Activated CD4-positive, alpha-beta T cell treated with anti-CD3 and anti-CD28 coated beads for 36 hours (primary cell): ENCODE results near the gene ILK. TPM values are rescaled to one million over a fixed set of nuclear protein-coding genes. Genes with fewer than 3 reads are reported as not detected.

Source experiments
- ATAC-seq: fragments of 200-7000 bp; cut with Tn5 transposase; one replicate; pipeline ENCODE4 v1.10.0; 2021; ENCODE audit warnings: mild to moderate bottlenecking, moderate library complexity
- CTCF ChIA-PET: fragments of 350-600 bp; sonication (Branson Sonifier 250); formaldehyde crosslinking; loops from one replicate; lab custom pipeline; 2021; ENCODE audit warnings: antibody characterized with exemption; lab: Charles Lee
- POLR2A ChIA-PET: fragments of 350-600 bp; sonication (Branson Sonifier 250); formaldehyde crosslinking; loops from one replicate; lab custom pipeline; 2021; ENCODE audit warnings: antibody characterized with exemption, inconsistent platforms; lab: Charles Lee
- DNase-seq: peaks from one replicate; pipeline ENCODE4 v3.0.0-alpha.2; 2020
- H3K27ac Mint-ChIP-seq: one replicate; pipeline ENCODE4 v1.8.0; 2021; ENCODE audit warnings: mixed read lengths
- H3K27me3 Mint-ChIP-seq: one replicate; pipeline ENCODE4 v1.8.0; 2021; ENCODE audit warnings: mixed read lengths
- H3K36me3 Mint-ChIP-seq: one replicate; pipeline ENCODE4 v1.8.0; 2021; ENCODE audit warnings: low read depth, mixed read lengths
- H3K4me1 Mint-ChIP-seq: one replicate; pipeline ENCODE4 v1.8.0; 2021; ENCODE audit warnings: mixed read lengths
- H3K4me3 Mint-ChIP-seq: one replicate; pipeline ENCODE4 v1.8.0; 2021; ENCODE audit warnings: mild to moderate bottlenecking, moderate library complexity, mixed read lengths
- H3K9me3 Mint-ChIP-seq: one replicate; pipeline ENCODE4 v1.8.0; 2021; ENCODE audit warnings: low read depth, mixed read lengths
- intact Hi-C, 2 experiments: fragments of 100-400 bp; cut with DNase I in 1 of 2; cut with micrococcal nuclease in 1 of 2; formaldehyde crosslinking; loops; one replicate each; pipeline versions ENCODE4 v1.14.2 to v1.15.1; 2022 to 2024; cut with DNase I, micrococcal nuclease
- total RNA-seq, 2 experiments: library from RNA; stranded (reverse); gene quantifications; one replicate each; pipeline ENCODE4 v1.2.3, GENCODE V29; 2021

ILK gene
- total RNA-seq, 2 experiments from 2014 or later: 85.6 to 89.0 TPM

- ChIA-PET POLR2A (no interaction called here), CTCF (interaction anchor here (0.6 to 1.0 kb wide), 2 partner anchors 69 to 247 kb away, joined by 3 read pairs; partner anchors contain the start of gene OR10A5)
- Mint-ChIP-seq H3K4me1 (peaks cover 40% of the 10 kb centered on the region), H3K4me3 (no peak overlapping the region), H3K36me3 (peaks cover 43% of the 10 kb centered on the region), H3K27ac (no peak overlapping the region), H3K27me3 (no peaks in the 10 kb centered on the region), H3K9me3 (no peaks in the 10 kb centered on the region)
- DNase-seq (no peak), ATAC-seq (no peak)
- intact Hi-C loops: no loop called here
Observed at GRCh38 chr11:6598555-6598954, 5.0 kb upstream of the ILK start.

GRCh38 chr11:6599449-6599848, 4.1 kb upstream of the ILK start:
- DNase-seq (no peak), ATAC-seq (no peak)
- peaks cover 33% of the 10 kb centered on the region for H3K4me1 Mint-ChIP-seq
- intact Hi-C loops: no loop called here
- H3K9me3 Mint-ChIP-seq: no peaks in the 10 kb centered on the region
- no peaks in the 10 kb centered on the region for H3K27me3 Mint-ChIP-seq
- CTCF ChIA-PET: interaction anchor here (0.8 to 1.9 kb wide), 4 partner anchors 14 to 84 kb away, joined by 3 to 5 read pairs (median 4); partner anchors contain the start of genes MRPL17 and TPP1
- POLR2A ChIA-PET: interaction anchor here (1.2 kb wide), 1 partner anchor 50 kb away, joined by 3 read pairs; no protein-coding TSS in a partner anchor
- H3K36me3 Mint-ChIP-seq: peaks cover 39% of the 10 kb centered on the region
- H3K27ac Mint-ChIP-seq: no peak overlapping the region
- no peak overlapping the region for H3K4me3 Mint-ChIP-seq

- ChIA-PET CTCF (interaction anchor here (0.8 to 1.9 kb wide), 4 partner anchors 13 to 83 kb away, joined by 3 to 5 read pairs (median 4); partner anchors contain the start of genes MRPL17 and TPP1), POLR2A (interaction anchor here (1.2 kb wide), 1 partner anchor 50 kb away, joined by 3 read pairs; no protein-coding TSS in a partner anchor)
- H3K27me3 Mint-ChIP-seq: no peaks in the 10 kb centered on the region
- intact Hi-C loops: loop anchor here (5.0 to 10.0 kb wide), 3 partner anchors 147 to 912 kb away; partner anchors contain the start of genes APBB1 (in 1 of the 2) and PPFIBP2 (in 1 of the 2)
- no peak for DNase-seq
- H3K27ac Mint-ChIP-seq: no peak overlapping the region
- no peak for ATAC-seq
- H3K9me3 Mint-ChIP-seq: no peaks in the 10 kb centered on the region
- H3K4me3 Mint-ChIP-seq: no peak overlapping the region
- peaks cover 39% of the 10 kb centered on the region for H3K36me3 Mint-ChIP-seq
- peaks cover 30% of the 10 kb centered on the region for H3K4me1 Mint-ChIP-seq
Observed at GRCh38 chr11:6599881-6600390, 3.6 kb upstream of the ILK start.

- ATAC-seq (no peak), DNase-seq (no peak)
- Mint-ChIP-seq H3K4me3 (no peak overlapping the region), H3K36me3 (peaks cover 41% of the 10 kb centered on the region), H3K4me1 (peaks cover 30% of the 10 kb centered on the region), H3K27ac (no peak overlapping the region), H3K27me3 (no peaks in the 10 kb centered on the region), H3K9me3 (no peaks in the 10 kb centered on the region)
- POLR2A ChIA-PET: no interaction called here
- CTCF ChIA-PET: no interaction called here
- intact Hi-C loops: loop anchor here (5.0 to 10.0 kb wide), 3 partner anchors 146 to 911 kb away; partner anchors contain the start of genes APBB1 (in 1 of the 2) and PPFIBP2 (in 1 of the 2)
Observed at GRCh38 chr11:6601041-6601461, 2.5 kb upstream of the ILK start.

GRCh38 chr11:6602096-6602940, 1.3 kb upstream of the ILK start:
- no peak overlapping the region for H3K4me3 Mint-ChIP-seq
- intact Hi-C loops: loop anchor here (2.0 to 10.0 kb wide), 5 partner anchors 144 to 910 kb away; partner anchors contain the start of genes APBB1 (in 1 of the 2) and PPFIBP2 (in 1 of the 2)
- H3K27me3 Mint-ChIP-seq: no peaks in the 10 kb centered on the region
- ATAC-seq: no peak
- peaks cover 31% of the 10 kb centered on the region for H3K4me1 Mint-ChIP-seq
- peaks cover 36% of the 10 kb centered on the region for H3K36me3 Mint-ChIP-seq
- H3K9me3 Mint-ChIP-seq: no peaks in the 10 kb centered on the region
- POLR2A ChIA-PET: interaction anchor here (0.6 to 1.5 kb wide), 3 partner anchors 10 to 65 kb away, joined by 3 to 5 read pairs (median 4); partner anchors contain the start of gene TAF10
- H3K27ac Mint-ChIP-seq: peak overlapping the region; percentile 40
- CTCF ChIA-PET: interaction anchor here (0.7 to 1.4 kb wide), 5 partner anchors 10 to 136 kb away, joined by 3 read pairs; partner anchors contain the start of gene MRPL17
- DNase-seq: no peak

- H3K27ac Mint-ChIP-seq: no peak overlapping the region
- CTCF ChIA-PET: interaction anchor here (0.8 to 2.2 kb wide), 7 partner anchors 9 to 102 kb away, joined by 3 to 15 read pairs (median 5); partner anchors contain the start of genes MRPL17 and TPP1
- H3K36me3 Mint-ChIP-seq: peaks cover 40% of the 10 kb centered on the region
- no peak overlapping the region for H3K4me3 Mint-ChIP-seq
- no peaks in the 10 kb centered on the region for H3K9me3 Mint-ChIP-seq
- POLR2A ChIA-PET: interaction anchor here (0.6 to 1.3 kb wide), 4 partner anchors 8 to 123 kb away, joined by 3 to 4 read pairs (median 4); partner anchors contain the start of genes ARFIP2 and TIMM10B
- peaks cover 39% of the 10 kb centered on the region for H3K4me1 Mint-ChIP-seq
- ATAC-seq (peak; percentile 53), DNase-seq (peak; percentile 73)
- intact Hi-C loops: loop anchor here (2.0 to 10.0 kb wide), 4 partner anchors 73 to 908 kb away; partner anchors contain the start of genes APBB1 (in 1 of the 2) and PPFIBP2 (in 1 of the 2)
- no peaks in the 10 kb centered on the region for H3K27me3 Mint-ChIP-seq
Observed at GRCh38 chr11:6604081-6604626, 580 bp downstream of the ILK start.

GRCh38 chr11:6604790-6605189, 1.2 kb downstream of the ILK start:
- Mint-ChIP-seq H3K36me3 (peaks cover 40% of the 10 kb centered on the region), H3K27me3 (no peaks in the 10 kb centered on the region), H3K4me1 (peaks cover 40% of the 10 kb centered on the region), H3K4me3 (no peak overlapping the region), H3K9me3 (no peaks in the 10 kb centered on the region), H3K27ac (no peak overlapping the region)
- CTCF ChIA-PET: interaction anchor here (0.8 to 2.2 kb wide), 7 partner anchors 8 to 102 kb away, joined by 3 to 15 read pairs (median 5); partner anchors contain the start of genes MRPL17 and TPP1
- intact Hi-C loops: loop anchor here (2.0 to 10.0 kb wide), 5 partner anchors 74 to 908 kb away; partner anchors contain the start of genes APBB1 (in 1 of the 2) and PPFIBP2 (in 1 of the 2)
- ATAC-seq (no peak), DNase-seq (no peak)
- POLR2A ChIA-PET: interaction anchor here (0.6 to 1.3 kb wide), 3 partner anchors 8 to 124 kb away, joined by 3 to 4 read pairs (median 4); partner anchors contain the start of genes ARFIP2 and TIMM10B

GRCh38 chr11:6606471-6607189, 3.1 kb downstream of the ILK start:
- H3K9me3 Mint-ChIP-seq: no peaks in the 10 kb centered on the region
- H3K4me3 Mint-ChIP-seq: no peak overlapping the region
- no peak overlapping the region for H3K27ac Mint-ChIP-seq
- ChIA-PET POLR2A (no interaction called here), CTCF (interaction anchor here (0.6 to 2.2 kb wide), 6 partner anchors 12 to 148 kb away, joined by 3 to 8 read pairs (median 4); partner anchors contain the start of genes MRPL17 and TPP1)
- peaks cover 52% of the 10 kb centered on the region for H3K4me1 Mint-ChIP-seq
- ATAC-seq (peak; percentile 27), DNase-seq (peak; percentile 79)
- H3K27me3 Mint-ChIP-seq: no peaks in the 10 kb centered on the region
- intact Hi-C loops: loop anchor here (1.0 to 10.0 kb wide), 6 partner anchors 60 to 192 kb away; partner anchors contain the start of genes APBB1 (in 1 of the 2), ARFIP2 (in 1 of the 2) and TIMM10B (in 1 of the 2)
- H3K36me3 Mint-ChIP-seq: peaks cover 53% of the 10 kb centered on the region

- POLR2A ChIA-PET: no interaction called here
- Mint-ChIP-seq H3K36me3 (peaks cover 49% of the 10 kb centered on the region), H3K27me3 (no peaks in the 10 kb centered on the region), H3K9me3 (no peaks in the 10 kb centered on the region), H3K4me1 (peaks cover 45% of the 10 kb centered on the region), H3K4me3 (no peak overlapping the region), H3K27ac (peak overlapping the region; percentile 84)
- ATAC-seq: no peak
- intact Hi-C loops: loop anchor here (1.0 to 10.0 kb wide), 6 partner anchors 59 to 192 kb away; partner anchors contain the start of genes APBB1 (in 1 of the 2), ARFIP2 (in 1 of the 2) and TIMM10B (in 1 of the 2)
- DNase-seq: no peak
- CTCF ChIA-PET: interaction anchor here (0.6 to 2.2 kb wide), 8 partner anchors 12 to 256 kb away, joined by 3 to 8 read pairs (median 3); partner anchors contain the start of genes MRPL17 and TPP1
Observed at GRCh38 chr11:6607190-6607795, 3.7 kb downstream of the ILK start.
